ENCODE data around the gene UNK. TPM values are rescaled to one million over a fixed set of nuclear protein-coding genes. Genes with fewer than 3 reads are reported as not detected.
A peak's percentile ranks its signal among the peaks of the same experiment; 100 is the strongest.

UNK gene
- total RNA-seq, 1 donor from 2014 or later, result 61.2 TPM

GRCh38 chr17:75840799-75841164 lies 56.2 kb downstream of the UNK start:
- ATAC-seq (ENCODE audit: low read depth), result no peak
- intact Hi-C loops (cut with micrococcal nuclease), result loop anchor here (5.0 kb wide), 1 partner anchor 37 kb away; the partner anchor contains the start of gene TRIM47
- Mint-ChIP-seq H3K36me3 (ENCODE audit: low read depth) (peaks cover 49% of the 10 kb centered on the region), H3K4me1 (peaks cover 20% of the 10 kb centered on the region), H3K27me3 (no peaks in the 10 kb centered on the region), H3K27ac (no peak overlapping the region), H3K4me3 (no peak overlapping the region), H3K9me3 (no peaks in the 10 kb centered on the region)
- ChIA-PET CTCF (no interaction called here), POLR2A (interaction anchor here (0.7 to 1.3 kb wide), 2 partner anchors 56 to 76 kb away, joined by 8 to 10 read pairs; partner anchors contain the start of gene UNK)
- no peak for TF ChIP-seq CTCF (IDR thresholded peaks at IDR 0.05)
- DNase-seq, result no peak

GRCh38 chr17:75842411-75842810 lies 57.8 kb downstream of the UNK start:
- intact Hi-C loops (cut with micrococcal nuclease), result loop anchor here (5.0 kb wide), 1 partner anchor 35 kb away; the partner anchor contains the start of gene TRIM47
- ATAC-seq (ENCODE audit: low read depth), result no peak
- no peak for DNase-seq
- Mint-ChIP-seq H3K4me3 (no peak overlapping the region), H3K4me1 (peaks cover 24% of the 10 kb centered on the region), H3K27me3 (no peaks in the 10 kb centered on the region), H3K36me3 (ENCODE audit: low read depth) (peaks cover 56% of the 10 kb centered on the region), H3K27ac (no peak overlapping the region), H3K9me3 (no peaks in the 10 kb centered on the region)
- TF ChIP-seq CTCF (IDR thresholded peaks at IDR 0.05), result no peak
- ChIA-PET POLR2A (interaction anchor here (1.2 to 5.2 kb wide), 4 partner anchors 13 to 68 kb away, joined by 9 to 101 read pairs (median 46); partner anchors contain the start of genes UNK and WBP2), CTCF (no interaction called here)

GRCh38 chr17:75842963-75843576 lies 58.5 kb downstream of the UNK start:
- Mint-ChIP-seq H3K4me3 (peak overlapping the region; percentile 91), H3K9me3 (no peaks in the 10 kb centered on the region), H3K27ac (peak overlapping the region; percentile 85), H3K4me1 (peaks cover 24% of the 10 kb centered on the region), H3K27me3 (no peaks in the 10 kb centered on the region), H3K36me3 (ENCODE audit: low read depth) (peaks cover 57% of the 10 kb centered on the region)
- intact Hi-C loops (cut with micrococcal nuclease), result loop anchor here (5.0 kb wide), 1 partner anchor 34 kb away; the partner anchor contains the start of gene TRIM47
- ATAC-seq (ENCODE audit: low read depth) (no peak), DNase-seq (no peak)
- POLR2A ChIA-PET, result interaction anchor here (1.0 to 5.2 kb wide), 16 partner anchors 10 to 601 kb away, joined by 3 to 101 read pairs (median 9); partner anchors contain the start of genes GALK1, TRIM65, UNK and WBP2
- TF ChIP-seq CTCF (IDR thresholded peaks at IDR 0.05), result no peak
- CTCF ChIA-PET, result interaction anchor here (0.9 to 2.7 kb wide), 5 partner anchors 12 to 89 kb away, joined by 3 to 9 read pairs (median 5); partner anchors contain the start of genes MRPL38, UNK and WBP2

- H3K27ac Mint-ChIP-seq, result peak within 1 kb of the TSS; percentile 91
- H3K27me3 Mint-ChIP-seq, result no peaks in the 10 kb centered on the region
- peak within 1 kb of the TSS; percentile 91 for H3K4me3 Mint-ChIP-seq
- TF ChIP-seq CTCF (IDR thresholded peaks at IDR 0.05), result no peak
- intact Hi-C loops (cut with micrococcal nuclease), result loop anchor here (5.0 kb wide), 1 partner anchor 33 kb away; the partner anchor contains the start of gene TRIM47
- H3K36me3 Mint-ChIP-seq (ENCODE audit: low read depth), result peaks cover 57% of the 10 kb centered on the region
- no peaks in the 10 kb centered on the region for H3K9me3 Mint-ChIP-seq
- DNase-seq (peak; percentile 56), ATAC-seq (ENCODE audit: low read depth) (peak; percentile 53)
- ChIA-PET POLR2A (interaction anchor here (0.6 to 5.2 kb wide), 28 partner anchors 9 to 1125 kb away, joined by 3 to 101 read pairs (median 5); partner anchors contain the start of genes GALK1, RECQL5, SAP30BP and TRIM47), CTCF (interaction anchor here (0.9 to 2.8 kb wide), 10 partner anchors 11 to 90 kb away, joined by 3 to 17 read pairs (median 6); partner anchors contain the start of genes MRPL38, TRIM47, UNK and WBP2)
- peaks cover 29% of the 10 kb centered on the region for H3K4me1 Mint-ChIP-seq
These were observed 59.2 kb downstream of the UNK start, which contains the start of gene UNC13D for GRCh38 chr17:75843577-75844529. UNC13D (minus strand) TSS chr17:75844404; CDS start chr17:75844337, 67 bp downstream.

Data from activated B cell treated with CpG ODN at 0.5 μM for 24 hours (primary cell).